MV-4-11 (cell line): ENCODE results near the gene NCOA7.
"Not testable (repeated sequence)": the region's sequence is repeated elsewhere in the genome, so short reads cannot be mapped to it uniquely, and the experiment has no call there.

Source experiments
- DNase-seq: peaks from one replicate; lab custom pipeline; 2025; lab: John Stamatoyannopoulos, UW

The NCOA7 gene

DNA sequence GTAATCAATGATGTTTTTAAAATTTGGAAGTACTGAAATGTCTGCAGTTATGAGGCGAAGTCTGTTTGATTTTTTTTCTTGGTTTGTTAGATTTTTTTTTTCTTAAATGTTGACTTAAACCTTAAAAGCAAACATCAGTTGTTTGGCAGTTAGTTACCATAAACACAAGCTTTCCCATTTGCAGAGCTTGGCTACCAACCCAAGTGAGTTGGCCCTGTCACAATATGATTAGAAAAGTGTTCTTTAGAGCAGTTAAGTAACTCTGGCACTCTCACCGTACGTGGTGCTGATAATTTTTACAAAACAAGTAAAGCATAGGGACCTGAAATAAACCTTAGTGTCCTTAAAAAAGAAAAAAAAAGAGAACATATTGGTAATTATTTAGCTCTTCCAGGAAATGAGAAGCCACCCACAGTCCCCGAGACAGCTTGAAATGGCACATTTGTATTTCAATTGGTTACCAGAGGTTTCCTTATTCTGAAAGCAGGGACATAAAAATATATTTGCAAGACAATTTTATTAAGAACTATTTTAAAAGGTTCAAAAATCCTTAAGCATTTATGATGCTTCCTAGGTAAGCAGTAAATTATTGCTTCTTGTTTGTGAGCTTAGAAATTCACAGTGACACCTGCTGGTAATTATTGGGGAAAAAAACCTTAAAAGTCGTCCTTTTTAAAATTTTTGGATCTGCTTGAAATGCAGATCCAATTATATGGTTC is 37.4 kb upstream of the NCOA7 start:
- DNase-seq: no peak

DNA sequence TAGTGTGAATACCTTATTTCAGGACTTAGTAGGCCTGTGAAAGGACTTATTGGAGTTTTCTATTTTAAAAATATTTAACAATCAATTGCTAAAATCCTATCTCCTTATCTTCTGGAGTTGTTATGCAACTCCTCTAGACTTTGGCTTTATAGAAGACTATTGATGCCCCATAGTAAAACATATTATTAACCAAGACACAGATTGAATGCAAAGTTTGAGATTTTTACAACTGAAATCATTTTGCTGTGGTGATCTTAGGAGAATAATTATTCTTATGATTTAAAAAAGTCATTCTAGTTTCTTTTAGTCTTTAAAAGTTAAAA is 36.9 kb upstream of the NCOA7 start:
- no peak for DNase-seq

DNA sequence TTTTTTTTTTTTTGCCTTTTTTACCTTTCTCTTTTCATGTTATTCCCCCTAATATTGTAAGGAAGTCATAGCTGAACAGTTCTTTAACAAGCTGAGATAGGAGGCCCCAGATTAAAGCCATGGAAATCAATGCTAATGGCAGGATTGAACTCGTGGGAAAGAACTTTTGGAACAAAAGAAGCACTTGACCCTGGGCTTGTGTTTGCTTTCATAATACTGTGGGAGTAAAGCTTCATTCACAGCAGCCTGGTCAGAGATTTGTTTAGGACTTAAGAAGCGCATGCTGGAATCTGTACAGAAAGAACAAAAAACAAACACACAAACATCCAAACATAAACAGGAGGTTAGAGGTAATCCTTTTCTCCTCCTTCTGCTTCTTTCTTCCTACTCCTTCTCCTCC is 36.2 kb upstream of the NCOA7 start:
- DNase-seq: no peak

DNA sequence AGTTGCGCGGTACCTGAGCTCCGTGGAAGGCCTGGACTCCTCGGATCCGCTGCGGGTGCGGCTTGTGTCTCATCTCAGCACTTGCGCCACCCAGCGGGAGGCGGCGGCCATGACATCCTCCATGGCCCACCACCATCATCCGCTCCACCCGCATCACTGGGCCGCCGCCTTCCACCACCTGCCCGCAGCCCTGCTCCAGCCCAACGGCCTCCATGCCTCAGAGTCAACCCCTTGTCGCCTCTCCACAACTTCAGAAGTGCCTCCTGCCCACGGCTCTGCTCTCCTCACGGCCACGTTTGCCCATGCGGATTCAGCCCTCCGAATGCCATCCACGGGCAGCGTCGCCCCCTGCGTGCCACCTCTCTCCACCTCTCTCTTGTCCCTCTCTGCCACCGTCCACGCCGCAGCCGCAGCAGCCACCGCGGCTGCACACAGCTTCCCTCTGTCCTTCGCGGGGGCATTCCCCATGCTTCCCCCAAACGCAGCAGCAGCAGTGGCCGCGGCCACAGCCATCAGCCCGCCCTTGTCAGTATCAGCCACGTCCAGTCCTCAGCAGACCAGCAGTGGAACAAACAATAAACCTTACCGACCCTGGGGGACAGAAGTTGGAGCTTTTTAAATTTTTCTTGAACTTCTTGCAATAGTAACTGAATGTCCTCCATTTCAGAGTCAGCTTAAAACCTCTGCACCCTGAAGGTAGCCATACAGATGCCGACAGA is 31.4 kb upstream of the NCOA7 start:
- no peak for DNase-seq

DNA sequence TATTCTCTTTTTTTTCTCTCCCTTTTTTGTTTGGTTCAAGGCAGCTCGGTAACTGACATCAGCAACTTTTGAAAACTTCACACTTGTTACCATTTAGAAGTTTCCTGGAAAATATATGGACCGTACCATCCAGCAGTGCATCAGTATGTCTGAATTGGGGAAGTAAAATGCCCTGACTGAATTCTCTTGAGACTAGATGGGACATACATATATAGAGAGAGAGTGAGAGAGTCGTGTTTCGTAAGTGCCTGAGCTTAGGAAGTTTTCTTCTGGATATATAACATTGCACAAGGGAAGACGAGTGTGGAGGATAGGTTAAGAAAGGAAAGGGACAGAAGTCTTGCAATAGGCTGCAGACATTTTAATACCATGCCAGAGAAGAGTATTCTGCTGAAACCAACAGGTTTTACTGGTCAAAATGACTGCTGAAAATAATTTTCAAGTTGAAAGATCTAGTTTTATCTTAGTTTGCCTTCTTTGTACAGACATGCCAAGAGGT is 30.8 kb upstream of the NCOA7 start:
- DNase-seq: peak; percentile 69

DNA sequence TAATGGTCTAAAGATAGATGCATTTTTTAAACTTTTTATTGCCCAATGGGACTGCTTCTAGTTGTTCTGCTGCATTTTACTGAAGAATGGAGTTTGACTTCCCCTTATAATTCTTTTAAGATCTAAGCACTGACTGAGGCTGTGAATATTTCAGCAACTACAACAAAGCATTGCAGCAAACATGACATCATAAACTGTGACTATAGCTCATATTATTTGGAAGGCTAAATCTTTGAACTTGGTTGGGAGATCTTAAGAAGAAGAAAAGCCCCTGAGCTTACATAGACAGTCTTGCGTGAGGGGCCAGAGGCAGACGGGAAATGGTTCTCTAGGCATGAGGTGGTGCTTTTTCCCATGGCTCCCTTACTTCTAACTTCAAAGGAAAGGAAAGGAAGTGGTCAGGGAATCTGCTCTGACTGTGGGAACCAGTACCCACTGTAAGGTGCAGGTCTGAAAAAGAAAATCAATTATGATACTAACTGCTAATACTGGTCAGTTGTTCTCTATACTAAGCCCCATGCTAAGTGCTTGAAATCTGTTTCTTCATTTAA is 26.6 kb upstream of the NCOA7 start:
- DNase-seq: no peak

DNA sequence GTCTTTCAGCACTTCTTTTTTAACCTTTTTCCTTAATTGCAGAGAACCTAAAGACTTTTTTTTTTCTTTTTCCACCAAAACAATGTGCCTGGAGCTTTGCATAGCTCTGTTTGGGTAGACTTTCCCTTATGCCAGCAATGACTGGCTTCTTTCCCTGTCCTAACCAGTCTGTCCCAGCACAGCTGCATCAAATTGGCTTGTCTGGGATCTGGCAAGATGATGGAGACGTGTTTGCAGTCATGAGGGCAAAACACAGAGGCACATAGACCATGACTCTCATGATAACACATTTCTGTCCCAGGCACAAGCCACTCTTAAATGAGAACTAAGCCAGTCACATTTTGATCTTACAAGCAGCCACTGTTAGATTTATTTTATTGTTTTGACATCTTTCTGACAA is 24.8 kb upstream of the NCOA7 start:
- no peak for DNase-seq

DNA sequence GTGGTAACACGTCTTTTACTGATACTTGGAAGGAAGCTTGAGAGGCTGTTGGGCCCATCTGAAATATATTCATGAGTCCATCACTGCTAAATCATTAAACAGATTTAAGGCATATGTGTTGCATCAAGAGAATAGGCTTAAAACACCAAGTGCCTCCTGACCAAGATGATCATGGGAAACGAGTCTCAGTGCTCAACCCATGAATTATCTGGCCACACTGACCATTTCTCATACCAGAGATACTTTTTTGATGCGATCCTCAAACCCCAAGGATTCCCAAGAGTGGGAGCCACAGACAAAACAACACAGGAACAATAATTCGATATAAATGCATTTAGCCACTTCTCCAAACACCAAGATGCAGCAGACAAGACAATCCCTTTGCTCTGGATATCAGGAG is 24.1 kb upstream of the NCOA7 start:
- DNase-seq: no peak

DNA sequence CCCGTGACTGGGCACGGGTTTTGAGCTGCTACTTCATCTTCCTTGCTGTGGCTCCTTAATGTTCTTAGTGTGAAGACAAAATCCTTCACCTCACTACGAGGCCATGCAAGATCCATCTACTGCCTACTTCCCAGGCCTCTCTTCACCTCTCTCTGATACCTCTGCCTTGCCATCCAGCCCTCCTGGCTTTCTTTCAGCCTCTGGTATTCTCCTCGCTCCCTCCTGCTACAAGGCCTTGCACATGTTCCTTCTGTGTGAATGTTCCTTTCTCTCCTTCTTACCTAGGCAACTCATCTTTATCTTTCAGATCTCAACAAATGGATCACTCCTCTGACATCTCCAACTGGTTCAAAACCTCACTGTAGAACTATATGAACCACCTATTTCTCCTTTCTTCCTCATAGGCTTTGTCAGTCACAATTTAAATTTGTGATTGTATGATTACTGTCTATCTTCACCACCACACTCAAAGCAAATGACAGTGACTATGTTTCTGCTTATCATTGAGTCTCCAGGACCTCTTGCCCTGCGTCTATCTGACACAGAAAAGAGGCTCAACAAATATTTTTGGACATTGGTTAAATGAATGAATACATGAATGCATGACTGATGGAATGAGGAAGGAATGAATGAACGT is 21.5 kb upstream of the NCOA7 start:
- DNase-seq: no peak

DNA sequence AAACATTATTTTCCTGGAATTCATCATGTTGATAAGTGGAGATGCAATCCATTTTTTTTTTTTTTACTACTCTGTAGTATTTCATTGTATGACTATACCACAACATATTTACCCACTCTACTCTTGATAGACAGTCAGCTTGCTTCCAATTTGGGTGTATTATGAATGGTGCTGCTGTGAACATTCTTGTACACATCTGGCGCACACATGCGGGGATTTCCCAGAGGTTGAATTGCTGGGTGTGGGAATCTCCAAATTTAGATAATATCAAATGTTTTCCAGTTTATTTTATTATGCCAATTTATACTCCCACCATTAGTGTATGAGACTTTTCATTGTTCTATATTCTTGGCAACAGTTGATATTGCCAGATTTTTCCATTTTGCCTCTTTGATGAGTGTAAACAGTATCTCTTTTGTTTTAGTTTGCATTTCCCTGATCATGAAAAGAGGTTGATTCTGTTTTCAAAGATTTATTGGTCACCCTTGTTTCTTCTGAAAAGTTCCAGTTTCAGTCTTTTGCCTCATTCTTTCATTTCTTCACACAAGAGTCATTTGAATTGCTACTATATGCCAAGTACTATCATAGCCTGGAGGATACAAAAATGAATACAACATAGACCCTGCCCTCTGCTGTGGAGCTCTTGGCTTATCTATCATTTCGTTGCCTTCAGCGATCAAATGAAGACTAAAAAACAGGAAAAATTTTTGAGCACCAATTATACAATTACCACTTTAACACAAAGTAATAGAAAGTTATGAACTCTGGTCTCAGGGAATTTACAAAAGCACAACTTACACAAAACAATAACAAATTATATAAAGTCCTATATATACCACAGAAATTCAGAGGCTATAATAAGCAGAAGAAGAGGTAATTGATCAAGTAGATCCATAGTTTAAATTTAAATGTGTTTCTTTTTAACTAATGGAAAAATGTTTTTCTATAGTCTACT is 17.1 kb upstream of the NCOA7 start:
- no peak for DNase-seq

DNA sequence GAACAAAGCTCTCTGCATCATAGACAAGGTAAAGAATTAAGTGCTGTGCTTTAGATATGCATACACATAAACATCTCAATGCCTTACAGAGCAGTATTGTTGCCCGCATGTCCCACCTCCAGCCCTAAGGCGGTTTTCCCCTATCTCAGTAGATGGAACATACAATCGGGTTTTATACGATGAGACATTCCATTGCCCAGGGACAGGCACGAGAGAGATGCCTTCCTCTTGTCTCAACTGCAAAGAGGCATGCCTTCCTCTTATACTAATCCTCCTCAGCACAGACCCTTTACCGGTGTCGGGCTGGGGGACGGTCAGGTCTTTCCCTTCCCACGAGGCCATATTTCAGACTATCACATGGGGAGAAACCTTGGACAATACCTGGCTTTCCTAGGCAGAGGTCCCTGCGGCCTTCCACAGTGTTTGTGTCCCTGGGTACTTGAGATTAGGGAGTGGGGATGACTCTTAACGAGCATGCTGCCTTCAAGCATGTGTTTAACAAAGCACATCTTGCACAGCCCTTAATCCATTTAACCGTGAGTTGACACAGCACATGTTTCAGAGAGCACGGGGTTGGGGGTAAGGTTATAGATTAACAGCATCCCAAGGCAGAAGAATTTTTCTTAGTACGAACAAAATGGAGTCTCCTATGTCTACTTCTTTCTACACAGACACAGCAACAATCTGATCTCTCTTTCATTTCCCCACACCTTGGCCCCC is 14.5 kb upstream of the NCOA7 start:
- DNase-seq: not testable (repeated sequence)

DNA sequence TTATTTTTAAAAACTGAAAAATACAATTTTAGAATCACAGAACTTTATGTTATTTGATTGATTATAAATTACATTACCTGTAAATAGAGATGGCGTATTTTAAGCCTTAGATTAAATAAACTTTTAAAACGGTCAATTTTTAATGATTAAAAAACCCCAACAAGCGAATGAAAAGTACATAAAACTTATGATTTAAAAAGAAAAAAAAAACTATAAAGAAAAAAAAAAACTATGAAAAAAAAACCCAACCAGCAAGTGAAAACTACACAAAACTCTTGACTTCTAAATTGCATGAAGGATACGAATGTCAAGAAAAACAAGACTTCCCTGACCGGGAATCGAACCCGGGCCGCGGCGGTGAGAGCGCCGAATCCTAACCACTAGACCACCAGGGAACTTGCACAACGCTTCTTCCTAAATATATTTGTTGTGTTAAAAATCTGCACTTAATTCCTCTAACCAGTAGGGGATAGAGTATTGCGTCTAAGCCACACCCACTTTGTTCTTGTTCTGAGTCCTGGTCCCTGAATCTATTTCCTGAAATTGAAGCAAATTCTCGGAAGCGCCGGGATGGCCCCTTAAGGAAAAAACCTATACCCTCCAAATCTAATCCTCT is 10.7 kb upstream of the NCOA7 start:
- DNase-seq: peak; percentile 96

DNA sequence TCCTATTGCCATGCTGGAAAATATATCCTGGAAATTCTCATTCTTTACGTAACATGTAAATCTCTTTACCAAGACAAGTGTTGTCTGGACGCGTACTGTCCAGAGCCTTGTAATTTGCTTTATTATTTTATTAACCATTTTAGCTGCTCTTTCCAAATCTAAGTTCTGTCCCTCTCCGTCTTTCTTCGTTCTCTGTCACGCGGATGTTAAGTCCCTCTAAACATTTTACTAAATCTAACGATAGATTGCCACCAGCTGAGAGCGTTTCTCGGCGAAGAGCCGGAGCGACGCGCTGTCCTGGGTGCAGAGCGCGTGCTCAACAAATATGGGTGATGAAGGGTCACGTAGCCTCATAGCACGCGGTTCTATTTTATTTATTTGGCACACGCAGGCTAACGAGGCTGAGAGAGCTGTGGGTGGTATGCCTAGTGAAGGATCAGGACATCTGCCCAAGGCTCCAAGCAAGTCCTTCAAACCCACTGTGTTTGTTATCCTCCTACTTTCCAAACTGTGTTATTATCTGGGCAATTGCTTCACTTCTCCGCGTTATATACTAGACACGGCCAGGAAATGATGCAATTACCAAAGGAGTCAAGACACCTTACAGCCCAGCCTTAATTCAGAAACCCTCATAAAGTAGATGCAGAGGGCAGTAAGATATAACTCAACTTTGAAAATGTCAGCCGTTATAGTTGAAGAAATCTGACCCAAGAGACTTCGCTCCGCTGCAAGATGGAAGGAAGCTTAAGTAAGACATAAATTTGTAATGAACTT is 10.0 kb upstream of the NCOA7 start:
- peak; percentile 76 for DNase-seq

DNA sequence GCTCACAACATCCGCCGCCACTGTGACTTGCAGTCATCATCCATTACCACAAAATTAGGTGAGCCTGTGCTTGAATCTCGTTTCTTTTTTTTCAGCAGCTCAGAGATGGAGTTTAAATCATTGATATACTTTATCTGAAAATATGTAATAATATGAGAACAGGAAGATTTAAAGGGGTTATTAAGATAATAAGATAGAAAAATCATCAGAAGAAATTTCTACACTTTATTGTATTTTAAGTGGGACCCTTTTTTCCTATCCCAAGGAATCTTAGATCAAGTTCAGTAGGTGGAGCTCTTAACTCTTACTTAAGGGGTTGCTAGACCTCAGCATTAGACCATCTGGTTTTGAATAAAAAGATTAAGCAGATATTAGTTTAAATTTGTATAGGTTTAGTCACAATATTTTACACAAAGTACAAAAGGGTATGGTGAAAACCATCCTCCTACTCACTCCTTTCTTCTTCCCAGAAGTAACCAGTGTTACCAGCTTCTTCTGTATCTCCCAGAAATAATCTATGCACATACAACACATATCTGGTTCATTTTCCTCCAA is 9.4 kb upstream of the NCOA7 start:
- DNase-seq: no peak

DNA sequence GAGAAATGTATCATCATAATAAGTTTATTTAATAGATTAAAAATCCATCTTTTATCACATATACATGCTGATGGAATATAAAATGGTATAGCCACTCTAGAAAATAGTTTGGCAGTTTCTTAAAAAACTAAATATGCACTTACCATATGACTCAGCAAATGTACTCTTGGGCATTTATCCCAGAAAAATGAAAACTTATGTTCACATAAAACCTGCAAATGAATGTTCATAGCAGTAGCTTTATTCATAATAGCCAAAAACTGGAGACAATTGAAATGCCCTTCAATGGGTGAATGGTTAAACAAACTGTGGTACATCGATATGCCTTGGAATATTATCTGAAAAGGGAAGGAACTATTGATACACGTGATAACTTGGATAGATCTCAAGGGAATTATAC is 6.4 kb upstream of the NCOA7 start:
- DNase-seq: no peak

DNA sequence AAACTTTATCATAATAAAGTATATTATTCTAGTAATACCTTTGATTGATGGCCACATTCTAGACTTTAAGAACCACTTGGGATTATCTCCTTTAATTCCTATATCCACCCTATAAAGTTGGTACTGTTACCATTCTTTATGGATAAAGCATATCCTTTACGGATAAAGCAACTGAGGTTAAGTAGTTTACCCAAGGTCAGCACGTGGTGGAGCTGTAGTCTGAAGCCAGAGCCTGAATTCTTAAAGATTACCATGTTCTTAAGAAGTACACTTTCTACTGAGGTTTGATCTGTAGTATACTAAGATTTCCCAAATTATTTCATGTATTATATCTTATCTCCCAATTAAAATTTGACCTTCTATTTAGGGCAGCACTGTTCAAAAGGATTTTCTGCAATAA is 3.0 kb upstream of the NCOA7 start:
- DNase-seq: peak; percentile 20

DNA sequence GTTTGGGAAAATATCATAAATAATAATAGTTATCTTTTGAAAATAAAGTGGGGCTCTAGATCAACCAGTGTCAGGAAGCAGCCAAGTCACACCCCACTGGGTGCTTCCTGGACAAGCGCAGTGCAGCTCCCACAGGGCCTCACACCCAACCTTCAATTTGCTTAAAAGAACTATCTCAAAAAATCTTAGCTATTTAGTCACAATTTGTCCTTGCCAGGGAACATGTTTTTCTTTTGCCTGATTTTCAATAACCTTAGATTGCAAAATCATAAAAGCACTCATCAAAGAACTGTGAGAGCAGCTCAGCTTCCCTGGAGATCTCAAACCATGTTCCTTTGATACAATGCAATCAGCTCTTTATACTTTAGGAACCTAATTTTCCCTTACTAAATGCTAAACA is 1.6 kb upstream of the NCOA7 start:
- DNase-seq: no peak

DNA sequence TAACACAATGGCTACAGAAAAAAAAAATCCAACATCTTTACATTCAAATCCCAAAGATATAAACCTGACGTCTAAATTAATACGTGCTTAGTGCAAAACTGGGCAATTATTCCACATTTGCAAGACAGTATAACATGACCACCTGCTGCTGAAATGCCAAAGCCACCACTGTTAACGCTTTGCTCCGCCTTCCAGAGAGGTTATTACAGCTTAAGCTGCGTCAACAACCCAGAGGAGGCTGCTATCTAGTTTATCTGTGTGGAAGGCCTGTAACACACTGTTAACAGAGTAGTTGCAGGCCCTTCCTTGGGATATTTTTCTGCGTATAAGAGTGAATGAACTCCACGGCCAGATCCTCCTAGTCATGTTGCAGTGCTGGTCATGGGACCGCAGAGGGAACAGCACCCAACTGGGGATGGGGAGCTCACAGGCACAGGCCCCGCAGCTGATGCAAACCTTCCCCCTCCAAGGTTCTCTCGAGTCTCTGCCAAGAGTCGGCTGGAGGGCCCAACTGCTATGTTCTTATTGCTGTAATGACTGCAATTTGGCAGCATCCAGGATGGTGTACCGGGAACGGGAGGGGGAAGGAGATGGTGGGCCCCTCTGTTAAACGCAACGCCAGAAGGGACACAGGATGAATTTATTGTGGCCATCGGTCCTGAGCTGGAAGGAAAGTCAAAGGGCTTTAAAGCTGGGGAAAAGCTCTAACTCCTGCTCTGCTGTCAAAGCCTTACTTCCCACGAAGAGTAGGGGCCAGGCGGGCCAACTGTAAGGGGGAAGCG is 993 bp upstream of the NCOA7 start:
- peak; percentile 46 for DNase-seq
